WTC11 (cell line): ENCODE data around the gene PCDHA12. TPM values are rescaled to one million over a fixed set of nuclear protein-coding genes. Genes with fewer than 3 reads are reported as not detected.

Experiments
- ATAC-seq: fragments of 200-7000 bp; cut with Tn5 transposase; 2 replicates; pipeline ENCODE4 v1.10.0; 2021; ENCODE audit warnings: mild to moderate bottlenecking, moderate library complexity
- CTCF ChIA-PET: fragments of 300-600 bp; sonication (Branson Sonifier 250); formaldehyde crosslinking; loops from one replicate; lab custom pipeline; 2021; ENCODE audit warnings: antibody characterized with exemption; lab: Charles Lee
- POLR2A ChIA-PET: fragments of 350-600 bp; sonication (Branson Sonifier 250); formaldehyde crosslinking; loops from one replicate; lab custom pipeline; 2021; ENCODE audit warnings: antibody characterized with exemption; lab: Charles Lee
- DNase-seq: peaks from one replicate; pipeline ENCODE4 v3.0.0; 2021; ENCODE audit warnings: low spot score
- H3K27ac Mint-ChIP-seq: 2 replicates; pipeline ENCODE4 v1.8.0; 2021; ENCODE audit warnings: mixed read lengths
- H3K27me3 Mint-ChIP-seq: 2 replicates; pipeline ENCODE4 v1.8.0; 2021; ENCODE audit warnings: low read depth, mild to moderate bottlenecking, moderate library complexity, mixed read lengths
- H3K36me3 Mint-ChIP-seq: 2 replicates; pipeline ENCODE4 v1.8.0; 2021; ENCODE audit warnings: mixed read lengths
- H3K4me1 Mint-ChIP-seq: 2 replicates; pipeline ENCODE4 v1.8.0; 2022; ENCODE audit warnings: mixed read lengths
- H3K4me3 Mint-ChIP-seq: 2 replicates; pipeline ENCODE4 v1.8.0; 2021; ENCODE audit warnings: mild to moderate bottlenecking, moderate library complexity, mixed read lengths
- H3K9me3 Mint-ChIP-seq: 2 replicates; pipeline ENCODE4 v1.8.0; 2021; ENCODE audit warnings: mixed read lengths
- ATF1 ChIP-seq: sonication (generic); formaldehyde crosslinking; IDR thresholded peaks from 2 replicates; pipeline ENCODE4 v1.8.1; 2023; ENCODE audit warnings: mild to moderate bottlenecking, moderate library complexity, missing genetic modification reagents
- ETV6 ChIP-seq: sonication (generic); formaldehyde crosslinking; IDR thresholded peaks from 2 replicates; pipeline ENCODE4 v1.8.1; 2022; ENCODE audit warnings: mild to moderate bottlenecking, missing genetic modification reagents
- HMGA2 ChIP-seq: fragments of 250-450 bp; sonication (Bioruptor Pico); IDR thresholded peaks from 2 replicates; pipeline ENCODE4 v1.4.0; 2021; ENCODE audit warnings: mild to moderate bottlenecking, moderate library complexity
- JUN ChIP-seq: sonication (generic); formaldehyde crosslinking; IDR thresholded peaks from 2 replicates; pipeline ENCODE4 v1.8.0; 2023; ENCODE audit warnings: mild to moderate bottlenecking, missing genetic modification reagents
- RORB ChIP-seq: fragments of 250-450 bp; sonication (Bioruptor Pico); IDR thresholded peaks from 2 replicates; pipeline ENCODE4 v1.9.0; 2021; ENCODE audit warnings: mild to moderate bottlenecking
- SOX15 ChIP-seq: fragments of 250-450 bp; sonication (Bioruptor Pico); IDR thresholded peaks from 2 replicates; pipeline ENCODE4 v1.9.0; 2021; ENCODE audit warnings: mild to moderate bottlenecking
- ZNF138 ChIP-seq: sonication (generic); formaldehyde crosslinking; conservative IDR thresholded peaks from 2 replicates; pipeline ENCODE4 v1.8.1; 2022; ENCODE audit warnings: mild to moderate bottlenecking, moderate library complexity, missing genetic modification reagents
- ZNF232 ChIP-seq: sonication (generic); formaldehyde crosslinking; IDR thresholded peaks from 2 replicates; pipeline ENCODE4 v1.8.0; 2022; ENCODE audit warnings: mild to moderate bottlenecking, missing genetic modification reagents
- ZNF423 ChIP-seq: fragments of 250-450 bp; sonication (Bioruptor Pico); IDR thresholded peaks from 2 replicates; pipeline ENCODE4 v2.1.2; 2022; ENCODE audit warnings: mild to moderate bottlenecking, moderate library complexity
- ZNF671 ChIP-seq: fragments of 250-450 bp; sonication (Bioruptor Pico); IDR thresholded peaks from 2 replicates; pipeline ENCODE4 v1.8.0; 2021; ENCODE audit warnings: mild to moderate bottlenecking
- total RNA-seq: library from RNA; stranded (reverse); gene quantifications from 3 replicates; pipeline ENCODE4 v1.2.3, GENCODE V29; 2021
- TF ChIP-seq, protein P1 (sequence below): fragments of 200-600 bp; IDR thresholded peaks from 2 replicates; pipeline ENCODE4 v1.8.0; 2022; ENCODE audit warnings: antibody characterized with exemption
- TF ChIP-seq, protein P2 (sequence below): sonication (generic); formaldehyde crosslinking; IDR thresholded peaks from 2 replicates; pipeline ENCODE4 v1.8.1; 2023; ENCODE audit warnings: mild to moderate bottlenecking, missing genetic modification reagents, moderate library complexity
- TF ChIP-seq, protein P3 (sequence below): fragments of 250-450 bp; sonication (Bioruptor Pico); IDR thresholded peaks from 2 replicates; pipeline ENCODE4 v1.9.0; 2021; ENCODE audit warnings: mild to moderate bottlenecking, borderline replicate concordance
- TF ChIP-seq, protein P4 (sequence below): sonication (generic); formaldehyde crosslinking; IDR thresholded peaks from 2 replicates; pipeline ENCODE4 v1.8.1; 2023; ENCODE audit warnings: mild to moderate bottlenecking, missing genetic modification reagents, moderate library complexity
- TF ChIP-seq, protein P5 (sequence below): sonication (generic); formaldehyde crosslinking; IDR thresholded peaks from 2 replicates; pipeline ENCODE4 v1.8.0; 2023; ENCODE audit warnings: missing genetic modification reagents, mild to moderate bottlenecking, borderline replicate concordance
- TF ChIP-seq, protein P6 (sequence below): fragments of 250-450 bp; sonication (Bioruptor Pico); IDR thresholded peaks from 2 replicates; pipeline ENCODE4 v1.9.0; 2021; ENCODE audit warnings: moderate library complexity, mild to moderate bottlenecking, inconsistent platforms, borderline replicate concordance
- TF ChIP-seq, protein P7 (sequence below): sonication (generic); formaldehyde crosslinking; IDR thresholded peaks from 2 replicates; pipeline ENCODE4 v1.8.0; 2022; ENCODE audit warnings: mild to moderate bottlenecking, missing genetic modification reagents

Gene PCDHA12
- total RNA-seq, 1 experiment from 2014 or later: 9.6 TPM

DNA sequence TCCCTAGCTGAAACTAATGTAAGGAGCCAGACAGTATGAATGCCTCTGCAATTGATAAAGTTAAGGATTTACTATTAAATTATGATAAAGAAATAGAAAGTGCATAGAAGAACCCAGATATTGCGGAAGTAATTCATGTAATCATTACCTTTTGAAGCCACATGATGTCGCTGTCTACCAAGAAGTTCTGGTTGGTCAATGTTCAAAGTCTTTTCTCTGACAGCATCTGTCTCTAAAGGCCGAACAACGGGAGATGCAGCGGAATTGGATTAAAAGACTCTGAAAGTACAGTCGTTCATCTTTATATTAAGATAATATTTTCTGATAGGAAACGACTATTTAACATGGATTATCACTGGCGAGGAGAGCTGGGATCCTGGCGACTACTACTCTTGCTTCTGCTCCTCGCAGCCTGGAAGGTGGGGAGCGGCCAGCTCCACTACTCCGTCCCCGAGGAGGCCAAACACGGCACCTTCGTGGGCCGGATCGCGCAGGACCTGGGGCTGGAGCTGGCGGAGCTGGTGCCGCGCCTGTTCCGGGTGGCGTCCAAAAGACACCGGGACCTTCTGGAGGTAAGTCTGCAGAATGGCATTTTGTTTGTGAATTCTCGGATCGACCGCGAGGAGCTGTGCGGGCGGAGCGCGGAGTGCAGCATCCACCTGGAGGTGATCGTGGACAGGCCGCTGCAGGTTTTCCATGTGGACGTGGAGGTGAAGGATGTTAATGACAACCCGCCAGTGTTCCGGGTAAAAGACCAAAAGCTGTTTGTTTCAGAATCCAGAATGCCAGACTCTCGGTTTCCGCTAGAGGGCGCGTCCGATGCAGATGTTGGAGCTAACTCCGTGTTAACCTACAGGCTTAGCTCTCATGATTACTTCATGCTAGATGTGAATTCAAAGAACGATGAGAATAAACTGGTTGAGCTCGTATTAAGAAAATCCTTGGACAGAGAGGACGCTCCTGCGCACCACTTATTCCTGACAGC, 33.8 kb upstream of the PCDHA12 start, which contains the start of gene PCDHA8:
Gene PCDHA8 (plus strand): TSS at position 210 of the 985 bp plus-strand sequence. CDS start 135 bp downstream, at position 345.
- DNase-seq: peak; percentile 76
- ATAC-seq: peak; percentile 85
- Mint-ChIP-seq H3K4me3 (peak within 1 kb of the TSS; percentile 49), H3K4me1 (peaks cover 7% of the 10 kb centered on the region; the same call in 1 of the 2 replicates), H3K27me3 (no peaks in the 10 kb centered on the region; the same call in 1 of the 2 replicates), H3K9me3 (peaks cover 4% of the 10 kb centered on the region), H3K27ac (no peak within 1 kb of the TSS), H3K36me3 (peaks cover 6% of the 10 kb centered on the region)
- ChIA-PET CTCF (interaction anchor here (0.5 to 4.7 kb wide), 61 partner anchors 10 to 1652 kb away, joined by 3 to 61 read pairs (median 6); partner anchors contain the start of genes IK, NDUFA2, PCDHA1 and PCDHA10), POLR2A (interaction anchor here (0.6 kb wide), 1 partner anchor 424 kb away, joined by 6 read pairs; no protein-coding TSS in a partner anchor)
- TF ChIP-seq, protein P1, sequence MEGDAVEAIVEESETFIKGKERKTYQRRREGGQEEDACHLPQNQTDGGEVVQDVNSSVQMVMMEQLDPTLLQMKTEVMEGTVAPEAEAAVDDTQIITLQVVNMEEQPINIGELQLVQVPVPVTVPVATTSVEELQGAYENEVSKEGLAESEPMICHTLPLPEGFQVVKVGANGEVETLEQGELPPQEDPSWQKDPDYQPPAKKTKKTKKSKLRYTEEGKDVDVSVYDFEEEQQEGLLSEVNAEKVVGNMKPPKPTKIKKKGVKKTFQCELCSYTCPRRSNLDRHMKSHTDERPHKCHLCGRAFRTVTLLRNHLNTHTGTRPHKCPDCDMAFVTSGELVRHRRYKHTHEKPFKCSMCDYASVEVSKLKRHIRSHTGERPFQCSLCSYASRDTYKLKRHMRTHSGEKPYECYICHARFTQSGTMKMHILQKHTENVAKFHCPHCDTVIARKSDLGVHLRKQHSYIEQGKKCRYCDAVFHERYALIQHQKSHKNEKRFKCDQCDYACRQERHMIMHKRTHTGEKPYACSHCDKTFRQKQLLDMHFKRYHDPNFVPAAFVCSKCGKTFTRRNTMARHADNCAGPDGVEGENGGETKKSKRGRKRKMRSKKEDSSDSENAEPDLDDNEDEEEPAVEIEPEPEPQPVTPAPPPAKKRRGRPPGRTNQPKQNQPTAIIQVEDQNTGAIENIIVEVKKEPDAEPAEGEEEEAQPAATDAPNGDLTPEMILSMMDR: peak; percentile 65
- TF ChIP-seq, protein P2, sequence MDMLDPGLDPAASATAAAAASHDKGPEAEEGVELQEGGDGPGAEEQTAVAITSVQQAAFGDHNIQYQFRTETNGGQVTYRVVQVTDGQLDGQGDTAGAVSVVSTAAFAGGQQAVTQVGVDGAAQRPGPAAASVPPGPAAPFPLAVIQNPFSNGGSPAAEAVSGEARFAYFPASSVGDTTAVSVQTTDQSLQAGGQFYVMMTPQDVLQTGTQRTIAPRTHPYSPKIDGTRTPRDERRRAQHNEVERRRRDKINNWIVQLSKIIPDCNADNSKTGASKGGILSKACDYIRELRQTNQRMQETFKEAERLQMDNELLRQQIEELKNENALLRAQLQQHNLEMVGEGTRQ: no peak

DNA sequence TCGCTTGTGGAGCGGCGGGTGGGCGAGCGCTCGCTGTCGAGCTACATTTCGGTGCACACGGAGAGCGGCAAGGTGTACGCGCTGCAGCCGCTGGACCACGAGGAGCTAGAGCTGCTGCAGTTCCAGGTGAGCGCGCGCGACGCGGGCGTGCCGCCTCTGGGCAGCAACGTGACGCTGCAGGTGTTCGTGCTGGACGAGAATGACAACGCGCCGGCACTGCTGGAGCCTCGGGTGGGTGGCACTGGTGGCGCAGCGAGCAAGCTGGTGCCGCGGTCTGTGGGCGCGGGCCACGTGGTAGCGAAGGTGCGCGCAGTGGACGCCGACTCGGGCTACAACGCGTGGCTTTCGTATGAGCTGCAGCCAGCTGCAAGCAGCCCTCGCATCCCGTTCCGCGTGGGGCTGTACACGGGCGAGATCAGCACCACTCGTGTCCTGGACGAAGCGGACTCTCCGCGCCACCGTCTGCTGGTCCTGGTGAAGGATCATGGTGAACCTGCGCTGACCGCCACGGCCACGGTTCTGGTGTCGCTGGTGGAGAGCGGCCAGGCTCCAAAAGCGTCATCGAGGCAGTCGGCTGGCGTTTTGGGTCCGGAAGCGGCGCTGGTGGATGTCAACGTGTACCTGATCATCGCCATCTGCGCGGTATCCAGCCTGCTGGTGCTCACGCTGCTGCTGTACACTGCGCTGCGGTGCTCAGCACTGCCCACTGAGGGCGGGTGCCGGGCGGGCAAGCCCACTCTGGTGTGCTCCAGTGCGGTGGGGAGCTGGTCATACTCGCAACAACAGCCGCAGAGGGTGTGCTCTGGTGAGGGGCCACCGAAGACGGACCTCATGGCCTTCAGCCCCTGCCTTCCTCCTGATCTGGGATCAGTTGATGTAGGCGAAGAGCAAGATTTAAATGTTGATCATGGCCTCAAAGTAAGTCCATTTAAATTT, 32.0 kb upstream of the PCDHA12 start:
- CTCF ChIA-PET: interaction anchor here (0.6 to 4.7 kb wide), 6 partner anchors 13 to 158 kb away, joined by 3 to 61 read pairs (median 10); partner anchors contain the start of genes PCDHA10, PCDHA4 and PCDHAC1
- peaks cover 4% of the 10 kb centered on the region for H3K9me3 Mint-ChIP-seq
- no peaks in the 10 kb centered on the region; the same call in 1 of the 2 replicates for H3K27me3 Mint-ChIP-seq
- POLR2A ChIA-PET: interaction anchor here (0.5 kb wide), 1 partner anchor 1297 kb away, joined by 3 read pairs; no protein-coding TSS in a partner anchor
- no peak overlapping the region for H3K4me3 Mint-ChIP-seq
- H3K27ac Mint-ChIP-seq: no peak overlapping the region
- H3K4me1 Mint-ChIP-seq: peaks cover 16% of the 10 kb centered on the region
- H3K36me3 Mint-ChIP-seq: peaks cover 6% of the 10 kb centered on the region
- DNase-seq (no peak), ATAC-seq (no peak)
- TF ChIP-seq, protein P3, sequence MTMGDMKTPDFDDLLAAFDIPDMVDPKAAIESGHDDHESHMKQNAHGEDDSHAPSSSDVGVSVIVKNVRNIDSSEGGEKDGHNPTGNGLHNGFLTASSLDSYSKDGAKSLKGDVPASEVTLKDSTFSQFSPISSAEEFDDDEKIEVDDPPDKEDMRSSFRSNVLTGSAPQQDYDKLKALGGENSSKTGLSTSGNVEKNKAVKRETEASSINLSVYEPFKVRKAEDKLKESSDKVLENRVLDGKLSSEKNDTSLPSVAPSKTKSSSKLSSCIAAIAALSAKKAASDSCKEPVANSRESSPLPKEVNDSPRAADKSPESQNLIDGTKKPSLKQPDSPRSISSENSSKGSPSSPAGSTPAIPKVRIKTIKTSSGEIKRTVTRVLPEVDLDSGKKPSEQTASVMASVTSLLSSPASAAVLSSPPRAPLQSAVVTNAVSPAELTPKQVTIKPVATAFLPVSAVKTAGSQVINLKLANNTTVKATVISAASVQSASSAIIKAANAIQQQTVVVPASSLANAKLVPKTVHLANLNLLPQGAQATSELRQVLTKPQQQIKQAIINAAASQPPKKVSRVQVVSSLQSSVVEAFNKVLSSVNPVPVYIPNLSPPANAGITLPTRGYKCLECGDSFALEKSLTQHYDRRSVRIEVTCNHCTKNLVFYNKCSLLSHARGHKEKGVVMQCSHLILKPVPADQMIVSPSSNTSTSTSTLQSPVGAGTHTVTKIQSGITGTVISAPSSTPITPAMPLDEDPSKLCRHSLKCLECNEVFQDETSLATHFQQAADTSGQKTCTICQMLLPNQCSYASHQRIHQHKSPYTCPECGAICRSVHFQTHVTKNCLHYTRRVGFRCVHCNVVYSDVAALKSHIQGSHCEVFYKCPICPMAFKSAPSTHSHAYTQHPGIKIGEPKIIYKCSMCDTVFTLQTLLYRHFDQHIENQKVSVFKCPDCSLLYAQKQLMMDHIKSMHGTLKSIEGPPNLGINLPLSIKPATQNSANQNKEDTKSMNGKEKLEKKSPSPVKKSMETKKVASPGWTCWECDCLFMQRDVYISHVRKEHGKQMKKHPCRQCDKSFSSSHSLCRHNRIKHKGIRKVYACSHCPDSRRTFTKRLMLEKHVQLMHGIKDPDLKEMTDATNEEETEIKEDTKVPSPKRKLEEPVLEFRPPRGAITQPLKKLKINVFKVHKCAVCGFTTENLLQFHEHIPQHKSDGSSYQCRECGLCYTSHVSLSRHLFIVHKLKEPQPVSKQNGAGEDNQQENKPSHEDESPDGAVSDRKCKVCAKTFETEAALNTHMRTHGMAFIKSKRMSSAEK (CRISPR knock-in tag): no peak
- TF ChIP-seq ZNF423 (no peak), RORB (CRISPR knock-in tag) (no peak), JUN (no peak), ATF1 (CRISPR knock-in tag) (no peak), ZNF232 (CRISPR knock-in tag) (no peak), ZNF671 (CRISPR knock-in tag) (no peak), HMGA2 (CRISPR knock-in tag) (no peak), ETV6 (no peak), SOX15 (no peak), ZNF138 (CRISPR knock-in tag) (no peak)
- TF ChIP-seq, protein P4, sequence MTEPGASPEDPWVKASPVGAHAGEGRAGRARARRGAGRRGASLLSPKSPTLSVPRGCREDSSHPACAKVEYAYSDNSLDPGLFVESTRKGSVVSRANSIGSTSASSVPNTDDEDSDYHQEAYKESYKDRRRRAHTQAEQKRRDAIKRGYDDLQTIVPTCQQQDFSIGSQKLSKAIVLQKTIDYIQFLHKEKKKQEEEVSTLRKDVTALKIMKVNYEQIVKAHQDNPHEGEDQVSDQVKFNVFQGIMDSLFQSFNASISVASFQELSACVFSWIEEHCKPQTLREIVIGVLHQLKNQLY (CRISPR knock-in tag): no peak
- TF ChIP-seq, protein P5, sequence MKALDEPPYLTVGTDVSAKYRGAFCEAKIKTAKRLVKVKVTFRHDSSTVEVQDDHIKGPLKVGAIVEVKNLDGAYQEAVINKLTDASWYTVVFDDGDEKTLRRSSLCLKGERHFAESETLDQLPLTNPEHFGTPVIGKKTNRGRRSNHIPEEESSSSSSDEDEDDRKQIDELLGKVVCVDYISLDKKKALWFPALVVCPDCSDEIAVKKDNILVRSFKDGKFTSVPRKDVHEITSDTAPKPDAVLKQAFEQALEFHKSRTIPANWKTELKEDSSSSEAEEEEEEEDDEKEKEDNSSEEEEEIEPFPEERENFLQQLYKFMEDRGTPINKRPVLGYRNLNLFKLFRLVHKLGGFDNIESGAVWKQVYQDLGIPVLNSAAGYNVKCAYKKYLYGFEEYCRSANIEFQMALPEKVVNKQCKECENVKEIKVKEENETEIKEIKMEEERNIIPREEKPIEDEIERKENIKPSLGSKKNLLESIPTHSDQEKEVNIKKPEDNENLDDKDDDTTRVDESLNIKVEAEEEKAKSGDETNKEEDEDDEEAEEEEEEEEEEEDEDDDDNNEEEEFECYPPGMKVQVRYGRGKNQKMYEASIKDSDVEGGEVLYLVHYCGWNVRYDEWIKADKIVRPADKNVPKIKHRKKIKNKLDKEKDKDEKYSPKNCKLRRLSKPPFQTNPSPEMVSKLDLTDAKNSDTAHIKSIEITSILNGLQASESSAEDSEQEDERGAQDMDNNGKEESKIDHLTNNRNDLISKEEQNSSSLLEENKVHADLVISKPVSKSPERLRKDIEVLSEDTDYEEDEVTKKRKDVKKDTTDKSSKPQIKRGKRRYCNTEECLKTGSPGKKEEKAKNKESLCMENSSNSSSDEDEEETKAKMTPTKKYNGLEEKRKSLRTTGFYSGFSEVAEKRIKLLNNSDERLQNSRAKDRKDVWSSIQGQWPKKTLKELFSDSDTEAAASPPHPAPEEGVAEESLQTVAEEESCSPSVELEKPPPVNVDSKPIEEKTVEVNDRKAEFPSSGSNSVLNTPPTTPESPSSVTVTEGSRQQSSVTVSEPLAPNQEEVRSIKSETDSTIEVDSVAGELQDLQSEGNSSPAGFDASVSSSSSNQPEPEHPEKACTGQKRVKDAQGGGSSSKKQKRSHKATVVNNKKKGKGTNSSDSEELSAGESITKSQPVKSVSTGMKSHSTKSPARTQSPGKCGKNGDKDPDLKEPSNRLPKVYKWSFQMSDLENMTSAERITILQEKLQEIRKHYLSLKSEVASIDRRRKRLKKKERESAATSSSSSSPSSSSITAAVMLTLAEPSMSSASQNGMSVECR (CRISPR knock-in tag): no peak
- TF ChIP-seq, protein P6, sequence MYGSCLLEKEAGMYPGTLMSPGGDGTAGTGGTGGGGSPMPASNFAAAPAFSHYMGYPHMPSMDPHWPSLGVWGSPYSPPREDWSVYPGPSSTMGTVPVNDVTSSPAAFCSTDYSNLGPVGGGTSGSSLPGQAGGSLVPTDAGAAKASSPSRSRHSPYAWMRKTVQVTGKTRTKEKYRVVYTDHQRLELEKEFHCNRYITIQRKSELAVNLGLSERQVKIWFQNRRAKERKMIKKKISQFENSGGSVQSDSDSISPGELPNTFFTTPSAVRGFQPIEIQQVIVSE (CRISPR knock-in tag): no peak
- TF ChIP-seq, protein P7, sequence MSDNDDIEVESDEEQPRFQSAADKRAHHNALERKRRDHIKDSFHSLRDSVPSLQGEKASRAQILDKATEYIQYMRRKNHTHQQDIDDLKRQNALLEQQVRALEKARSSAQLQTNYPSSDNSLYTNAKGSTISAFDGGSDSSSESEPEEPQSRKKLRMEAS (CRISPR knock-in tag): no peak
